CD4-positive, alpha-beta T cell treated with Interleukin-2 at 100 ng/mL for 4 hours (primary cell): Measurements from ENCODE around the gene DIDO1.
"Not testable (repeated sequence)": the region's sequence is repeated elsewhere in the genome, so short reads cannot be mapped to it uniquely, and the experiment has no call there.

Source experiments
- DNase-seq: peaks from one replicate; pipeline ENCODE4 v3.0.0-alpha.2; 2020; ENCODE audit warnings: low spot score

Gene DIDO1

DNA sequence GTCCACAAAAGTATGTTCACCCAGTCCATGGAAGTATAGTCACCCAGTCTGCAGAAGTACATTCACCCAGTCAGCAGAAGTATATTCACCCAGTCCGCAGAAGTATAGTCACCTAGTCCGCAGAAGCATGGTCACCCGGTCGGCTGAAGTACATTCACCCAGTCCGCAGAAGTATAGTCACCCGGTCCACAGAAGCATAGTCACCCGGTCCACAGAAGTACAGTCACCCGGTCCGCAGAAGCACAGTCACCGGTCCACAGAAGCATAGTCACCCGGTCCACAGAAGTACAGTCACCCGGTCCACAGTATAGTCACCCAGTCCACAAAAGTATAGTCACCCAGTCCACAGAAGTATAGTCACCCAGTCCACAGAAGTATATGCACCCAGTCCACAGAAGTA lies 73.5 kb downstream of the DIDO1 start:
- DNase-seq, result no peak

DNA sequence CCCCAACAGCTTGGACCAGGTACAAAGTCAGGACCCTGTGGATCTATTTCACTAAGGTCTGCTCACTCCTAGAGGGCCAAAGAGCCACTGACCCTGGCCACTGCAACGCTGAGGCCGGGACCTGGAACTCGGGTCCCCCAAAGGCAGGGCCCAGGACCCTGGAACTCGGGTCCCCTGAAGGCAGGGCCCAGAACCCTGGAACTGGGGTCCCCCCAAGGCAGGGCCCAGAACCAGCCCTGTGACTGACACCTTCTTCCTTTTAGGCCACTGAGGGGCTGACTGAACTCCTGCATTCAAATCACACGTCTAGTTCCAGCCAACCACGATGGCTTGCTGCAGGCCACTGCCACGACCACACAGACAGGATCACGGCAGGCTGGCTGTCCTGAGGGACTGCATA lies 74.1 kb downstream of the DIDO1 start:
- no peak for DNase-seq

DNA sequence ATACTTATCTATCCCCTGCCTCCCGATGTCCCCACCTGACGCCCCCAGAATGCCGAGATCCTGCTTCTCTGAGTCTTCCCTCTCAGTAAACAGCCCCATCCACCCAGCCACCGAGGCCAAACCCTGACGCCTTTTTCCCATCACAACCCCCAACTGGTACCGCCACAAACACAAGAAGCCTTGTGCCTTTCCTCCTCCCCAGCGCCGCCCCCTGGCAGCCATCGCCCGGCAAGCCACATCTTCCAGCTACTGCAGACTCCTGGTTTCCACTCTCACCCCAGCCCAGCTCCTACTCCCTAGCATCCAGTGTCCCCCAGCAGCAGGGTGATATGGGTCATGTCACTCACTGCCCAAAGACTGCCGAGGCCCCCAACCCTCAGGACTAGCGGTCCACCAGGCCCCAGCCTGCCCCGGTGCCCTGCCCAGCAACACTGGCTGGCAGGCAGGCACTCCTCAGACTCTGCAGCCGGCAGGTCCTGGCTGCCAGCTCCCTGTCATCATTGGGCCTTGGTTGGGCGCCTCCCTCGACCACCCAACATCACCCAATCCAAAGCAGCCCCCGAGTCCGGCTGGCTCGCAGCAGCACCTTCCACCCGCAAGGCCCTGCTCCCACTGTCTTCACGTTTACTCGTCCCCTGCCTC lies 75.9 kb downstream of the DIDO1 start:
- no peak for DNase-seq

DNA sequence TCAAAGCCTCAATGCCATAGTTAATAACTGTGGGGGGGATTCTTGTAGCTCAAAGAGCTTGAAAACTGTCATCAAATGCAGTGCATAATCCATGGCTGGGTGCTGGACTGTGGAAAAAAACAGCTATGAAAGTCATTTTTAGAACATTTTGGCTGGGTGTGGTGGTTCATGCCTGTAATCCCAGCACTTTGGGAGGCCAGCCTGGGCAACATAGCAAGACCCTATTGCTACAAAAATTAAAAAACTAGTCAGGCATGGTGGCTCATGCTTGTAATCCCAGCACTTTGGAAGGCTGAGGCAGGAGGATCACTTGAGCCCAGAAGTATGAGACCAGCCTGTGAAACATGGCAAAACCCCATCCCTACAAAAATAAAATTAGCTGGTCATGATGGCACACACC lies 76.9 kb downstream of the DIDO1 start:
- DNase-seq, result no peak

DNA sequence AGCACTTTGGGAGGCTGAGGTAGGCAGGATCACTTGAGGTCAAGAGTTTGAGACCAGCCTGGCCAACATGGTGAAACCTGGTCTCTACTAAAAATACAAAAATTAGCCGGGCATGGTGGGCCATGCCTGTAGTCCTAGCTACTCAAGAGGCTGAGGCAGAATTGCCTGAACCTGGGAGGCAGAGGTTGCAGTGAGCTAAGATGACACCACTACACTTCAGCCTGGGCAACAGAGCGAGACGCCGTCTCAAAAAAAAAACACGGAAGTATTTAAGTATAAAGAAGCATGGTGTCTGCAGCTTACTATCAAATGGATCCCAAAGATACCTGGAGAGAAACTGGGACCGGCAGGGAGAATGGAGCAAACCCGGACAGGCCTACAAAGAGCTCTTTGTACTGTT lies 77.4 kb downstream of the DIDO1 start:
- DNase-seq, result not testable (repeated sequence)

DNA sequence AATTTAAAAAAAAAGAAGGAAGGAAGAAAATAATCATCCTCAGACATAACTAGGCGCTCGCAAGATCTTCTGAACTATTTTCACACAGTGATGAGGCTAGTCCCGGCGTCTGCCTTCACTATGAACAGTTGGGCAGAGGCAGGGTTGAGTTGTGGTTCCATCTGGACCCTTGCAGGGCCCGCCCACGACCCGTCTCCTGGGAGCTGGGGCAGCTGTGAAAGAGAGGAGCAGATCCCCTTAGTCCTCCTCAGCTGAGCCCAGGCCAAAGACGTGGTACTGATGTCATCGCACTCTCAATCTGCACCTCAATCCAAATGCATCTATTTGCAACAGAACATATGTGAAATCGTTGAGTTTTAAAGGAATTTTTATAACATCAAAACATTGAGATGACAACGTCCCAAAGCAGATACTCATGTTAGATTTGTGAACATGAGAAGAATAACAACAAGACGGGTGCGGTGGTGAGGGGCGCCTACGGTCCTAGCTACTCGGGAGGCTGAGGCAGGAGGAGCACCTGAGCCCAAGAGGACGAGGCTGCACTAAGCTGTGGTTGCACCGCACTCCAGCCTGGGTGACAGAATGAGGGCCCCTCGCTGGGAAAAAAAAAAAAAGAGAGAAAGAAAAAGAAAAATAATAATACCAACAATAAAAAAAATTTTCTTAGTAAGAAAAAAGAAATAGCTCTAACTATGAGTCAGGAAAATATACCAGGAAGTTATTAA lies 80.0 kb downstream of the DIDO1 start:
- no peak for DNase-seq

DNA sequence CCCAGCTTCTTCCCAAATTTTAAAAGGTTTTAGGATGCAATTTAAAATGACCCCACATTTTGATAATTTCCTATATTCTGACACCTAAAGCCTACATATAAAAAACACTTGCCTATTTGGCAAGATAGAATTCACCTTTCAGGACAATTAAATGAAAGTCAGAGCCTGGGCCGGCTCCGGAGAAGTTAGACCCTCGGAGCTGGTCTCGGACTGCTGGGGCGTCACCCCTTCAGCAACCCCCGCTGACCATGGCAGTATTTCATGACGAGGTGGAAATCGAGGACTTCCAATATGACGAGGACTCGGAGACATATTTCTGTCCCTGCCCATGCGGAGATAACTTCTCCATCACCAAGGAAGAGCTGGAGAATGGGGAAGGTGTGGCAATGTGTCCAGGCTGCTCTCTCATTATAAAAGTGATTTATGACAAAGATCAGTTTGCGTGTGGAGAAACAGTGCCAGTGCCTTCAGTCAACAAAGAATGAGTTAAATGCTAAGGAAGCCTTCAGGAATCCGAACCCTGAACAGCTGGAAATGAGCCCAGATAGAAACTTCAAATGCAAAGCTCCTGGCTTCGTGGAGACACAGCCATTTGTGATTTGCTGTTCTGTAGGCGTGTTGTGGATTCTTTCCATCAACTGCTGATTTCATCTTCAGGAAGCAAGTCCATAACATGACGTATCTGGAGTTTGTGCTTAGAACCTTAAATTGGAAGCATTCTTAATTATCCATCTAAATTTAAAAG lies 80.7 kb downstream of the DIDO1 start:
- DNase-seq, result no peak

DNA sequence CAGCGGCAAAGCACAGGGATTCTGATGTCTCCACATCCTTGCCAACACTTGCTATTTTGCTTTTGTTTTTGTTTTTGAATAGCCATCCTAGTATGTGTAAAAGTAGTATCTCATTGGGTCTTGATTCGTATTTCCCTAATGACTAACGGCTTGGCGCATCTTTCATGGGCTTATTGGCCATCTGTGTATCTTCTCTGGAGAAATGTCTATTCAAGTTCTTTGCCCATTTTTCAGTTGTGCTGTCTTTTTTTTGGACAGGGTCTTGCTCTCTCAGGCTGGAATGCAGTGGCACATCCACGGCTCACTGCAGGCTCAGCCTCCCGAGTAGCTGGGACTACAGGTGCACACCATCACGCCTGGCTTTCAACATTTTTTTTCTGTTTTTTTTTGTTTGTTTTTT lies 82.1 kb downstream of the DIDO1 start:
- no peak for DNase-seq

DNA sequence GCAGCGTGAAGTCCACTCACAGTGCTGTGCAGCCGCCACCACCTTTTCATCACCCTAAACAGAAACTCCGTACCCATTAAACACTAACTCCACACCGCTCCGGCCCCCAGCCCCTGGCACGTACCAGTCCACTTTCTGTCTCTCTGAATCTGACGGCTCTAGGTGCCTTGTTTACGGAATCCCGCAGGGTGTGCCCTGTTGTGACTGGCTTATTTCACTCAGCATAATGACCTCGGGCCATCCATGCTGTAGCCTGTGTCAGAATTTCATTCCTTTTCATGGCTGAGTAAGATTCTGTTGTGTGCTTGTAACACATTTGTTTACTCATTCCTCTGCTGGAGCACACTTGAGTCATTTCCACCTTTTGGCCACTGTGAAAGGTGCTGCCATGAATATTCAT lies 82.6 kb downstream of the DIDO1 start:
- no peak for DNase-seq

DNA sequence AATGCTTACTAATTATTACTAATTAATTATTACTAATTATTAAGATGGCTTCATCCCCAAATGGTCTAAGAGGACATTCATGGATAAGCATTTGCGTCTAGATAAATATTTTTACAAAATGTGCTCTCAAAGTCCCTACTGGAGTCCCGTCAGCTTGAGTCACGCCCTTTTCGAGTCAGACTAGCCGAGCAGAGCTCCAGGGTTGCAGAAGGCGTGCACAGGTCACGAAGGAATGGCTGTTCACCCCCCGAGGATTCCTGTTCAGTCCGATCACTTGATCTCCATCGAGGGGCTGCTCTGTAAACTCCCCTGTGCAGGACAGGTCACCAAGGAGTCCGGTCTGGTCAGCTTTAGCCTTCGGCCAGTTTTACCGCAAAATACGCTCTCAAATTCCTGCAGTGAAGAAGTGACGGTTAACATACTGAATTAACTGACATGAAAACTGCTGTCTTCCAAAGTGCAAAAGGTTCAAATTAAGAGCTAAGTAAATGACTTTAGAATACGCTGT lies 84.5 kb downstream of the DIDO1 start:
- DNase-seq, result no peak

DNA sequence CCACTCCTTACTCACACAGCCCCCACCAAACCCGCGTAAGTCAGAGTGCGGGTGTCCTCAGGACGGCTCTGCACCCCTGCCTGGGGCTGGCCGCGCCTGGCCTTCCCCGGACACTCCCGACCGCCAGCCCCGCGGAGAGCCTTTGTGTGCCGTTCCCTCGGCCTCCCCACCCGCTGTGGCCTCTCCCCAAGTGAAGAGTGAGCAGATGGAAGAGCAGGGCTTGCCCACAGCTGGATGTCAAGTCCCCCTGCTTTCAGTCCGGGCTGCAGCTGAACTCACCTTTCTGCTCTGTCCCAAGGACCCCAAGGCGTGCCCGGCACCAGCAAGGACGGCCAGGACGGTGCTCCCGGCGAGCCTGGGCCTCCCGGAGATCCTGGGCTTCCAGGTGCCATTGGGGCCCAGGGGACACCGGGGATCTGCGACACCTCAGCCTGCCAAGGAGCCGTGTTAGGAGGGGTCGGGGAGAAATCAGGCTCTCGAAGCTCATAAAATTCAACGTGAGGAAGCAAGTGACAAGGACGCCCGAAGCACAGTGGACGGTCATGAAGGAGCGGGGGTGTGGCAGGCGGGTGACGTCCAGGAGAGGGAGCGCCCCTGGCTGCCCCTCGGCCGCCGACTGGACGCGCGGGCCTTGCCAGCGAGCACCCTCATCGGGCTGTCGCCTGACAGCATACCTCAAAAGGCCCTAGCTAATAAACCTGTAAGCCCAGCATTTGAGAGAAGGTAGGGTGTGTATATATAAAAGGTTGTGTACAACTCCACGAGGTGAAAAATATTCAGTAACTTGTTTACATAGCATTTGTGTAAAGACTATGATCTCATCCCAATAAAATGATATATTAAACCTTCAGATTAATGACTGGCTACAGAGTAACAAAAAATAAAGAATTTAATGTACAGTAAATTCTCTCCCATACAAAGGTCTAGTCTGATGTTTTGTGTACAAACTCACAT lies 85.8 kb downstream of the DIDO1 start:
- DNase-seq, result no peak

DNA sequence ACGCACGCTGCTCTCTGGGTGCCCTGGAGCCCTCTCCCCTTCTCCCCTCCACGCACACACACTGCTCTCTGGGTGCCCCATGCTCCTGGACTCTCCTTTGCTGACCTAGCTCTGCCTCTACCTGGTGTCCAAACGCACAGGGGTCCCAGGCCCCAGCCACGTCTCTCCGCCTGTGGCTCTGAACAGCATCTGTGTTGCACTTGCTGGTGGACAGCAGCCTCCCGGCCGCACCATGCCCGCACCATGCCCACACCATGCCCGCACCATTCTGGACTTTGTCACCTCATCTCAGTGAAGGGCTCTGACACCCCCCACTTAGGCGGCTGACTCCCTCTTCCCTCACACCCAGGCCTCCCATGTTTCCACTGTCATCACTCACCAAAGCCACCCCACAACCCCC lies 86.5 kb downstream of the DIDO1 start:
- no peak for DNase-seq

DNA sequence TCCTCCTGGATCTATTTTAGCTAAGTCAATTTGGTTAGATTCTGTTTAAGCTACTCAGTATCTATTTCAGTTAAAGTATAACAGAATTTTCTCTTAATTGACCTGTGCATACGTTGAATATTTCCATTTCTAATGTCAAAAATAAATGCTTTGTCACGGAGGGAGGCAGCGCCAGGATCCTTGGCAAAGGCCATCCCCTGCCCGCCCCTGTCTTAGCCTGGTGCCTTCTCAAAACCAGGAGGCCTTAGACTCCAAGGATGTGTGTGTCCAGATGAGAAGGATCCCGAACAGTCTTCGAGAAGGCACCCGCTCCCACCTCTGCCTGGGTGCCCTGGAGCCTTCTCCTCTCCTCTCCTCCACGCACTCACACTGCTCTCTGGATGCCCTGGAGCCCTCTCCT lies 87.0 kb downstream of the DIDO1 start:
- DNase-seq, result no peak

DNA sequence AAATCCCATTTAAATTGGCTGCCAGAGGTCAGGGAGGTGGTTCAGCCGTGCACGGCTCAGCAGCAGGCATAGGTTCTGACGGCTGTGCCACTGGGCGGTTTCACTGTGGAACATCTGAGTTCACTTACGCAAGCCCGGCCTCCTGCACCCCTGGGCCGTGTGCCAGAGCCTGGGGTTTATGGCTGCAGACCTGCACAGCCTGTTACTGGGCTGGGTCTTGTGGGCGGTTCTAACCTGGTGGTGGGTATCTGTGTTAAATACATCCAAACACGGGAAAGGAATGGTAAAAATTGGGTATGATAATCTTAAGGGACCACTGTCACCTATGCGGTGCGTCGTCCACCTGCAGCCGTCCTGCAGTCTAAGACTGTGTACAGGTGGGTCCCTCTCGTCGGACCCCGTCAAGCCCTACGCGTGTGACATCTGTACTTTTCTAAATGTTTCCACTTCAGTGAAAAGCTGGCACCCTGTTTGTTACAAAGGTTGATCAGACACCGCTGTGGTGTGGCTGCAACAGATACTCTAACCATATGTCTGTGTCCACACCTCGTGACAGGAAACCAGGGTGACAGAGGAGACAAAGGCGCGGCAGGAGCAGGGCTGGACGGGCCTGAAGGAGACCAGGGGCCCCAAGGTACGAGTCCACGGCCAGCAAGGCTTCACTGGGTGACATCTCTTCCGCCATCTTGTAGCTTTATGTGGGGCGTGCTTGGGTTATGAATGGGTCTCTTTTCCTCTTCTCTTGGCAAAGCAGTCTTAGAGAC lies 88.0 kb downstream of the DIDO1 start:
- no peak for DNase-seq

DNA sequence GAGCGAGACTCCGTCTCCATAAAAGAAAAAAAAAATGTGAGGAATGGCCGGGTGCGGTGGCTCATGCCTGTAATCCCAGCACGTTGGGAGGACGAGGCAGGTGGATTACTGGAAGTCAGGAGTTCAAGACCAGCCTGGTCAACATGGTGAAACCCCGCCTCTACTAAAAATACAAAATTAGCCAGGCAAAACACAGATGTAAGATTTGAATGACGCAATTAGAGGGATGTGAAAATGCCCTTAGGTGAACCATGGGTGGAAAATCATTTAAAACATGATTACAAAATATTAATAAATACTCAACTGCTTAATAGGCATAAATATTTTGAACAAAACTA lies 88.5 kb downstream of the DIDO1 start:
- no peak for DNase-seq

DNA sequence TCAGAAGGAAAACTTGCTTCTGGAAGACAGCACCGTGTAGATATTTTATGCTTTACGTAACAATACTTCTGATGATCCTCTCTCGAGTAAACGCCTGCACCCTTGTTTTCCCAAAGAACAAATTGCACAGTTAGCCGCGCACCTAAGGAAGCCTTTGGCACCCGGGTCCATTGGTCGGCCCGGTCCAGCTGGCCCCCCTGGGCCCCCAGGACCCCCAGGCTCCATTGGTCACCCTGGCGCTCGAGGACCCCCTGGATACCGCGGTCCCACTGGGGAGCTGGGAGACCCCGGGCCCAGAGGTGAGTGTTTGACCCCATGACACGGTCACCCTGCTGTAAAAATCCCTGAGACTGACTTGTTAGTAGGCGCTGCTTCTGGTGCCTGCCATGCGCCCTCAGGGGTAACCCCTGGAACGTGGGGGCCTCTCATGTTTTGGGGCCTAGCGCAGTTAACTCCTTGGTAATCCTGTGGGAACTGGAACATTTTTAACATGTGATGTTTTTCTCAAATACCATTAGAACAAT lies 89.3 kb downstream of the DIDO1 start:
- DNase-seq, result no peak

DNA sequence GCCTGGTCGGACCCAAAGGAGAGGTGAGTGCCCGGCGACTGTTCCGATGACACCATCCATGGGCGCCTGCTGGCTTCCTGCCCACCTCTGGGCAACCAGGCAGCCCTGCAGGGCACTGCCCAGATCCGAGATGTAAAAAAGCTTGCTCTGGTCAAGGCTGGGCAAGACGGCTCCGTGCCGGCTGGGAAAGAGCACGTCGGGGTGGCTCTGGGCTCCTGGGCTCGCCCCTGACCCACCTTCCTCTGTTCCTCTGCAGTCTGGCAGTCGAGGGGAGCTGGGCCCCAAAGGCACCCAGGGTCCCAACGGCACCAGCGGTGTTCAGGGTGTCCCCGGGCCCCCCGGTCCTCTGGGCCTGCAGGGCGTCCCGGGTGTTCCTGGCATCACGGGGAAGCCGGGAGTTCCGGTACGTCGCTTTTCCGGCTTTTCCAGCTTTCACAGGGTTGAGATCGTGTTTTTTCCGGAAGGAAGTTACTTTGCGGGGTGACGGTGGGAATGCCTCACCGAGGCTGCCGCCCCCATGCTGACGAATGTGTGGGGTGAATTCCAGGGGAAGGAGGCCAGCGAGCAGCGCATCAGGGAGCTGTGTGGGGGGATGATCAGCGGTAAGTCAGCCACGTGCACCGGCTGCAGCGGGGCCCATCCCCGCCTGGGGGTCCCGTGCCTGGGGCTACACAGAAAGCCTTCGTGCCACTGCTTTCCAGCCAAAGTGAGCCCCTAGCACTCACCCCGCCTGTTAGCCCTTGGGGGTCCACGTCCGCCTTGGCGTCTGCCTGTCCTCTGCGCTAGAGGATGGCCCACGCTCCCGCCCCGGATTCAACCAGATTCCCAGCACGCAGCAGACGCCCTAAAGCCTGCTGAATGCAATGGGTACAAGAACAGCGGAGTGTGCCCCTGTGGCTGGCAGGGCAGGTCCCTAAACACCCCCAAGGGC lies 90.1 kb downstream of the DIDO1 start:
- no peak for DNase-seq

DNA sequence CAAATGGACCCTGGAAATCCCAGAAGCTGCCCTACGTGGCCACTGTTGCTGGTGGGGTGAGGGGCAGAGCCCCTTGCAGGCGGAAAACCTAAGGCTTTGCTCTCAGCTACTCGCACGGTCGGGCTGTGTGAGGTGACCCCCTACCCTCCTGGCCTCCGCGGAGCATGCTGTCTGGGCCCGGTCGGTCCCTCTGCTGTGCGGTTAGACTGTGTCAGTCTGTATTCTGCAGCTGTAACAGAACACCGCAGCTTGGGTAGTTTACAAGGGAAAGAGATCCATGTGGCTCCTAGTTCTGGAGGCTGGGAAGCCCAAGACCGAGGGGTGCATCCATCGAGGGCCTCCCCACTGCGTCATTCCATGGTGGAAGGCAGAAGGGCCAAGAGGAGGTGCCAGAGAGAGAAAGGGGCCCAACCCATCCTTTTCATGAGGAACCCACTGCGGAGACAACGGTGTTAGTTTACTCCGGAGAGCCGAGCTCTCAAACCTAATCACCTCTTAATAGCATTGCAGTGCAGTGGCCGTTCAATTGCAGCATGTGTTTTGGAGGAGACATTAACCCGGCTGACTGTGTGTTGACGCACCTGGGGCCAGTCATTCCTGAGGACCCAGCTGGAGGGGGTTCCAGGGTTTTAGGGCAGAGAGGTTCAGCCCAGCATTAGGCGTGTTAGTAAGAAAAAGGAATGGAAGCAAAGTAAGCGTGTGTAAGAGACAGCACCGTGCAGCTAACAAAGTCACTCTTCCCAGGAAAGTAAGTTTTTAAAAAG lies 91.2 kb downstream of the DIDO1 start:
- no peak for DNase-seq

DNA sequence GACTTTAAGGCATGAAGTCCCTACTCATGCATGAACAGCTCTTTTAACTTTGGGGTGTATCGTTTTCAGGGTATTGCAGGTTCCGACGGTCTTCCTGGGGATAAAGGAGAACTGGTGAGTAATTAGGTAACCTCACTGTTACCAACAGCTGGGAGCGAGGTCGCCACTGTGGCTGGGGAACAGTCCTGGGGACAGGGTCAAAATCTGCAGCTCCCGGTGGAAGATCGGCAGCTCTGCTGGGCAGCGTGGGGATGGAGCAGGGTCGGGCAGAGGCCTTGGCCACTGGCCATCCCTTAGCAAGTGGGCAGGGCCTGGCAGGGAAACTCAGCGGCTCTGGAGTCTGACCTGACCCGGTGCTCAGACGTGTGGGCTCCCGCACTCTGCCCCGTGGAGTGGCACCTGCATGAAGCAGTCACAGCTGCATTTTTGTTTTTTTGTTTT lies 93.3 kb downstream of the DIDO1 start:
- no peak for DNase-seq
